ENCODE measurements around the gene RIPPLY1. TPM values are rescaled to one million over a fixed set of nuclear protein-coding genes. Genes with fewer than 3 reads are reported as not detected.

Gene RIPPLY1
- total and polyA plus RNA-seq, 9 of the 15 experiments (the other 6 are each of a cell fraction or from before 2014, with no cell fraction given) = not detected

- WGBS (ENCODE audit: insufficient coverage, low coverage, missing lambda C conversion rate) = 2% methylated on average over 11 of the region's 13 CpGs
- H3K9me1 ChIP-seq (ENCODE audit: control insufficient read depth, insufficient read depth, low read length) = no peaks in the 10 kb centered on the region
- no peaks in the 10 kb centered on the region for H3K27me3 ChIP-seq (ENCODE audit: control insufficient read depth in 2 of 2, insufficient read depth in 2 of 2, low read length in 2 of 2)
- ChIA-PET CTCF (ENCODE audit: low intra/inter-chr PET ratio) (no interaction called here), POLR2A (no interaction called here)
- intact Hi-C loops (cut with micrococcal nuclease) = no loop called here
- FAIRE-seq (no peak), ATAC-seq (peak; percentile 86), DNase-seq (ENCODE audit: extremely low read depth in 1 of 4, low spot score in 3 of 4) (peak in 2 of 4 experiments; percentile 6 to 20)
- no peaks in the 10 kb centered on the region for H3K79me2 ChIP-seq (ENCODE audit: control insufficient read depth, insufficient read depth, low read length)
- no peak overlapping the region for H3K9ac ChIP-seq (ENCODE audit: insufficient read depth in 1 of 2, low read depth in 2 of 2, low read length in 2 of 2)
- H3K4me3 ChIP-seq = no peak overlapping the region
- no peak overlapping the region for H3K27ac ChIP-seq (ENCODE audit: extremely low read depth, low read depth, low read length)
- no TSS peak for BruUV-seq (replicated peaks)
- H3K36me3 ChIP-seq (ENCODE audit: control insufficient read depth, insufficient read depth, low read length) = no peaks in the 10 kb centered on the region
- no peak overlapping the region for H2AFZ ChIP-seq (ENCODE audit: low read depth, low read length)
- H4K20me1 ChIP-seq (replicated peaks; ENCODE audit: control insufficient read depth, insufficient read depth, low read length) = no peaks in the 10 kb centered on the region
- TF ChIP-seq SMC3 (conservative IDR thresholded peaks at IDR 0.05; ENCODE audit: insufficient read depth, low read depth, low read length) (0 out of 2 replicates have a peak, but pooled peaks have one; percentile 13), CTCF (IDR thresholded peaks at IDR 0.05 in 2 of 3, conservative IDR thresholded peaks at IDR 0.05 in 1 of 3; ENCODE audit: insufficient read depth in 2 of 3, low read depth in 1 of 3, low read length in 3 of 3) (peak; percentile 45 to 68 (median 53)), ZNF551 (CRISPR knock-in tag; IDR thresholded peaks at IDR 0.05) (no peak)
- no peaks in the 10 kb centered on the region for H3K4me1 ChIP-seq (replicated peaks in 1 of 2; ENCODE audit: control insufficient read depth in 2 of 2, insufficient read depth in 2 of 2, low read length in 2 of 2)
- in situ Hi-C loops (cut with MboI) = no loop called here
- no peak overlapping the region for H3K4me2 ChIP-seq (ENCODE audit: insufficient read depth, low read length)
- no peaks in the 10 kb centered on the region for H3K9me3 ChIP-seq (replicated peaks; ENCODE audit: control insufficient read depth, insufficient read depth, low read depth, low read length)
These were observed 40.0 kb downstream of the RIPPLY1 start for GRCh38 chrX:106862972-106863688.

Other genes starting within 250 kb of the RIPPLY1 start
- gene RNF128, start 176.6 kb downstream of the RIPPLY1 start, total RNA-seq (2014; rRNA removed) = not detected in 2 replicates
- not detected in 2 replicates for gene RNF128, start 176.6 kb downstream of the RIPPLY1 start, total RNA-seq (2014; rRNA removed; fragmentation: Illumina TruSeq; extraction: Trizol)
- not detected in 2 replicates for gene RNF128, start 176.6 kb downstream of the RIPPLY1 start, total RNA-seq (2015; rRNA removed; fragmentation: Illumina TruSeq; extraction: Trizol)
- 0.07 TPM in 2 replicates for gene RNF128, start 176.6 kb downstream of the RIPPLY1 start, total RNA-seq (2021)
- gene RNF128, start 176.6 kb downstream of the RIPPLY1 start, polyA plus RNA-seq (2011; rRNA removed) = not detected in 2 replicates
- not detected in 2 replicates for gene RNF128, start 176.6 kb downstream of the RIPPLY1 start, polyA plus RNA-seq (2014; fragmentation: Illumina TruSeq; extraction: Trizol)
- gene RNF128, start 176.6 kb downstream of the RIPPLY1 start, polyA plus RNA-seq (2014; fragmentation: Nextera tagmentation; extraction: Ambion mirVana) = not detected
- not detected in 2 replicates for gene RNF128, start 176.6 kb downstream of the RIPPLY1 start, polyA plus RNA-seq (2014; rRNA removed)
- 0.08 TPM in 1 of 2 replicates, not detected in the other for gene TBC1D8B, start 100.7 kb downstream of the RIPPLY1 start, total RNA-seq (2014; rRNA removed)
- 0.10 and 0.18 TPM in 2 replicates for gene TBC1D8B, start 100.7 kb downstream of the RIPPLY1 start, total RNA-seq (2014; rRNA removed; fragmentation: Illumina TruSeq; extraction: Trizol)
- gene TBC1D8B, start 100.7 kb downstream of the RIPPLY1 start, total RNA-seq (2015; rRNA removed; fragmentation: Illumina TruSeq; extraction: Trizol) = 0.07 and 0.11 TPM in 2 replicates
- gene TBC1D8B, start 100.7 kb downstream of the RIPPLY1 start, total RNA-seq (2021) = 0.07 and 0.16 TPM in 2 replicates
- gene TBC1D8B, start 100.7 kb downstream of the RIPPLY1 start, polyA plus RNA-seq (2011; rRNA removed) = 0.13 TPM in 1 of 2 replicates, not detected in the other
- 0.19 and 0.36 TPM in 2 replicates for gene TBC1D8B, start 100.7 kb downstream of the RIPPLY1 start, polyA plus RNA-seq (2014; fragmentation: Illumina TruSeq; extraction: Trizol)
- gene TBC1D8B, start 100.7 kb downstream of the RIPPLY1 start, polyA plus RNA-seq (2014; fragmentation: Nextera tagmentation; extraction: Ambion mirVana) = under 1 TPM; 0.04 to 0.08 TPM
- 0.12 and 0.30 TPM in 2 replicates for gene TBC1D8B, start 100.7 kb downstream of the RIPPLY1 start, polyA plus RNA-seq (2014; rRNA removed)
- not detected in 2 replicates for gene CLDN2, start 17.1 kb upstream of the RIPPLY1 start, total RNA-seq (2014; rRNA removed)
- not detected in 2 replicates for gene CLDN2, start 17.1 kb upstream of the RIPPLY1 start, total RNA-seq (2014; rRNA removed; fragmentation: Illumina TruSeq; extraction: Trizol)
- gene CLDN2, start 17.1 kb upstream of the RIPPLY1 start, total RNA-seq (2015; rRNA removed; fragmentation: Illumina TruSeq; extraction: Trizol) = not detected in 2 replicates
- not detected in 2 replicates for gene CLDN2, start 17.1 kb upstream of the RIPPLY1 start, total RNA-seq (2021)
- gene CLDN2, start 17.1 kb upstream of the RIPPLY1 start, polyA plus RNA-seq (2011; rRNA removed) = not detected in 2 replicates
- gene CLDN2, start 17.1 kb upstream of the RIPPLY1 start, polyA plus RNA-seq (2014; fragmentation: Illumina TruSeq; extraction: Trizol) = not detected in 2 replicates
- not detected for gene CLDN2, start 17.1 kb upstream of the RIPPLY1 start, polyA plus RNA-seq (2014; fragmentation: Nextera tagmentation; extraction: Ambion mirVana)
- not detected in 2 replicates for gene CLDN2, start 17.1 kb upstream of the RIPPLY1 start, polyA plus RNA-seq (2014; rRNA removed)
- gene MORC4, start 96.9 kb upstream of the RIPPLY1 start, total RNA-seq (2014; rRNA removed) = 0.16 and 0.32 TPM in 2 replicates
- 0.18 and 0.41 TPM in 2 replicates for gene MORC4, start 96.9 kb upstream of the RIPPLY1 start, total RNA-seq (2014; rRNA removed; fragmentation: Illumina TruSeq; extraction: Trizol)
- 0.11 and 0.18 TPM in 2 replicates for gene MORC4, start 96.9 kb upstream of the RIPPLY1 start, total RNA-seq (2015; rRNA removed; fragmentation: Illumina TruSeq; extraction: Trizol)
- gene MORC4, start 96.9 kb upstream of the RIPPLY1 start, total RNA-seq (2021) = 0.13 and 0.40 TPM in 2 replicates
- gene MORC4, start 96.9 kb upstream of the RIPPLY1 start, polyA plus RNA-seq (2011; rRNA removed) = 0.06 and 0.11 TPM in 2 replicates
- 0.13 TPM in 1 of 2 replicates, not detected in the other for gene MORC4, start 96.9 kb upstream of the RIPPLY1 start, polyA plus RNA-seq (2014; fragmentation: Illumina TruSeq; extraction: Trizol)
- under 1 TPM; 0.04 TPM for gene MORC4, start 96.9 kb upstream of the RIPPLY1 start, polyA plus RNA-seq (2014; fragmentation: Nextera tagmentation; extraction: Ambion mirVana)
- gene MORC4, start 96.9 kb upstream of the RIPPLY1 start, polyA plus RNA-seq (2014; rRNA removed) = 0.18 and 0.53 TPM in 2 replicates
- gene RBM41, start 215.5 kb upstream of the RIPPLY1 start, total RNA-seq (2014; rRNA removed) = 13.7 and 15.2 TPM in 2 replicates
- 27.9 and 32.2 TPM in 2 replicates for gene RBM41, start 215.5 kb upstream of the RIPPLY1 start, total RNA-seq (2014; rRNA removed; fragmentation: Illumina TruSeq; extraction: Trizol)
- gene RBM41, start 215.5 kb upstream of the RIPPLY1 start, total RNA-seq (2015; rRNA removed; fragmentation: Illumina TruSeq; extraction: Trizol) = 28.4 and 30.6 TPM in 2 replicates
- 21.1 and 23.4 TPM in 2 replicates for gene RBM41, start 215.5 kb upstream of the RIPPLY1 start, total RNA-seq (2021)
- 44.4 and 51.8 TPM in 2 replicates for gene RBM41, start 215.5 kb upstream of the RIPPLY1 start, polyA plus RNA-seq (2011; rRNA removed)
- gene RBM41, start 215.5 kb upstream of the RIPPLY1 start, polyA plus RNA-seq (2014; fragmentation: Illumina TruSeq; extraction: Trizol) = 25.3 and 34.9 TPM in 2 replicates
- 10 to 100 TPM; 11.6 to 18.6 TPM for gene RBM41, start 215.5 kb upstream of the RIPPLY1 start, polyA plus RNA-seq (2014; fragmentation: Nextera tagmentation; extraction: Ambion mirVana)
- gene RBM41, start 215.5 kb upstream of the RIPPLY1 start, polyA plus RNA-seq (2014; rRNA removed) = 34.7 and 48.2 TPM in 2 replicates